NCI-H146 treated with DMSO at 0.1 percent for 48 hours (cell line): ENCODE results near the gene WDR82.

Experiments used
- DNase-seq: peaks from one replicate; lab custom pipeline; 2025; ENCODE audit not compliant: unreplicated experiment; lab: John Stamatoyannopoulos, UW

The WDR82 gene

GRCh38 chr3:52278510-52279069, at the start of gene WDR82:
Gene WDR82, minus strand, starts transcription at chr3:52278649. Its CDS starts 288 bp downstream, at chr3:52278361.
- peak; percentile 68 for DNase-seq

GRCh38 chr3:52327486-52328290, 49.2 kb upstream of the WDR82 start:
- no peak for DNase-seq

- no peak for DNase-seq
These were observed 48.5 kb upstream of the WDR82 start for GRCh38 chr3:52326976-52327375.

- no peak for DNase-seq
These were observed 47.2 kb upstream of the WDR82 start for GRCh38 chr3:52325686-52326085.

GRCh38 chr3:52324676-52325075, 46.2 kb upstream of the WDR82 start:
- no peak for DNase-seq

- DNase-seq: no peak
These were observed 45.3 kb upstream of the WDR82 start for GRCh38 chr3:52323526-52324295.

GRCh38 chr3:52322466-52322865, 44.0 kb upstream of the WDR82 start:
- no peak for DNase-seq

GRCh38 chr3:52321481-52321880, 43.0 kb upstream of the WDR82 start:
- no peak for DNase-seq

GRCh38 chr3:52319921-52320595, 41.6 kb upstream of the WDR82 start:
- no peak for DNase-seq

GRCh38 chr3:52318186-52318816, 39.9 kb upstream of the WDR82 start:
- DNase-seq: no peak

- no peak for DNase-seq
These were observed 39.0 kb upstream of the WDR82 start for GRCh38 chr3:52317208-52318000.

- DNase-seq: no peak
These were observed 37.7 kb upstream of the WDR82 start, which contains the start of gene DNAH1 for GRCh38 chr3:52315977-52316764. Gene DNAH1, plus strand, starts transcription at chr3:52316319. Its CDS starts 6,124 bp downstream, at chr3:52322443.

- DNase-seq: no peak
These were observed 36.6 kb upstream of the WDR82 start for GRCh38 chr3:52315006-52315405.

- DNase-seq: no peak
These were observed 36.0 kb upstream of the WDR82 start for GRCh38 chr3:52314489-52314888.

GRCh38 chr3:52313774-52314188, 35.3 kb upstream of the WDR82 start:
- no peak for DNase-seq

- DNase-seq: no peak
These were observed 34.8 kb upstream of the WDR82 start for GRCh38 chr3:52313188-52313773.

- DNase-seq: peak; percentile 92
These were observed 33.2 kb upstream of the WDR82 start for GRCh38 chr3:52311576-52312119.

- peak; percentile 17 for DNase-seq
These were observed 32.6 kb upstream of the WDR82 start for GRCh38 chr3:52310861-52311575.
